ENCODE measurements around the gene ARL15.

GRCh38 chr5:54063817-54064216, 246.6 kb downstream of the ARL15 start:
- TF ChIP-seq CTCF (IDR thresholded peaks at IDR 0.05): no peak
- TF ChIP-seq POLR2AphosphoS5 (IDR thresholded peaks at IDR 0.05): no peak
- TF ChIP-seq POLR2A (IDR thresholded peaks at IDR 0.05): no peak
- TF ChIP-seq EP300 (IDR thresholded peaks at IDR 0.05): no peak

Data from sigmoid colon (tissue), 4 donors.